ENCODE data around the gene UQCR10.

Gene UQCR10

GRCh38 chr22:29798801-29799200 lies 31.6 kb downstream of the UQCR10 start:
- DNase-seq (ENCODE audit: low read depth in 2 of 2): no peak

GRCh38 chr22:29799217-29799680 lies 32.1 kb downstream of the UQCR10 start:
- no peak for DNase-seq (ENCODE audit: low read depth in 2 of 2)

- DNase-seq (ENCODE audit: low read depth in 2 of 2): no peak
These were observed 34.0 kb downstream of the UQCR10 start for GRCh38 chr22:29801153-29801552.

- no peak for DNase-seq (ENCODE audit: low read depth in 2 of 2)
These were observed 34.6 kb downstream of the UQCR10 start for GRCh38 chr22:29801796-29802195.

GRCh38 chr22:29803190-29803589 lies 36.0 kb downstream of the UQCR10 start:
- no peak for DNase-seq (ENCODE audit: low read depth in 2 of 2)

GRCh38 chr22:29804985-29805384 lies 37.8 kb downstream of the UQCR10 start:
- no peak for DNase-seq (ENCODE audit: low read depth in 2 of 2)

- DNase-seq (ENCODE audit: low read depth in 2 of 2): no peak
These were observed 39.0 kb downstream of the UQCR10 start for GRCh38 chr22:29806196-29806595.

GRCh38 chr22:29810216-29810615 lies 43.0 kb downstream of the UQCR10 start:
- DNase-seq (ENCODE audit: low read depth in 2 of 2): no peak

- no peak for DNase-seq (ENCODE audit: low read depth in 2 of 2)
These were observed 44.2 kb downstream of the UQCR10 start for GRCh38 chr22:29811377-29811776.

- DNase-seq (ENCODE audit: low read depth in 2 of 2): no peak
These were observed 46.0 kb downstream of the UQCR10 start for GRCh38 chr22:29813126-29813525.

- DNase-seq (ENCODE audit: low read depth in 2 of 2): no peak
These were observed 46.4 kb downstream of the UQCR10 start for GRCh38 chr22:29813563-29813962.

- no peak for DNase-seq (ENCODE audit: low read depth in 2 of 2)
These were observed 46.8 kb downstream of the UQCR10 start for GRCh38 chr22:29814003-29814402.

GRCh38 chr22:29815580-29815979 lies 48.4 kb downstream of the UQCR10 start:
- no peak for DNase-seq (ENCODE audit: low read depth in 2 of 2)

GRCh38 chr22:29816128-29816527 lies 49.0 kb downstream of the UQCR10 start:
- DNase-seq (ENCODE audit: low read depth in 2 of 2): no peak

- DNase-seq (ENCODE audit: low read depth in 2 of 2): no peak
These were observed 49.4 kb downstream of the UQCR10 start for GRCh38 chr22:29816539-29816938.

GRCh38 chr22:29816980-29817379 lies 49.8 kb downstream of the UQCR10 start:
- no peak for DNase-seq (ENCODE audit: low read depth in 2 of 2)

GRCh38 chr22:29817724-29818123 lies 50.6 kb downstream of the UQCR10 start:
- DNase-seq (ENCODE audit: low read depth in 2 of 2): no peak

GRCh38 chr22:29819501-29819900 lies 52.3 kb downstream of the UQCR10 start:
- no peak for DNase-seq (ENCODE audit: low read depth in 2 of 2)
